Urothelium cell line (cell line): ENCODE results near the gene CKM.
A peak's percentile ranks its signal among the peaks of the same experiment; 100 is the strongest.

Source experiments
- DNase-seq: peaks from one replicate; pipeline ENCODE4 v3.0.0; 2011; ENCODE audit warnings: low spot score, mixed read lengths
- FAIRE-seq: peaks from 2 replicates; lab custom pipeline; 2011; peaks lifted over from hg19 to GRCh38; lab: Jason Lieb, UNC

The CKM gene

GRCh38 chr19:45322744-45323281, at the start of gene CKM:
Gene CKM (minus strand): TSS chr19:45322875. CDS start chr19:45319713, 3,162 bp downstream.
- FAIRE-seq: no peak
- DNase-seq: no peak

- peak; percentile 17 for FAIRE-seq
- DNase-seq: peak; percentile 100
Measured at GRCh38 chr19:45370410-45371204, 47.9 kb upstream of the CKM start, which contains the start of gene ERCC2. Gene ERCC2 (minus strand): TSS chr19:45370573. CDS start chr19:45370540, 33 bp downstream.

GRCh38 chr19:45368737-45369340, 46.2 kb upstream of the CKM start:
- no peak for FAIRE-seq
- no peak for DNase-seq

- FAIRE-seq (no peak), DNase-seq (no peak)
Measured at GRCh38 chr19:45368127-45368526, 45.5 kb upstream of the CKM start.

- FAIRE-seq (peak; percentile 20), DNase-seq (no peak)
Measured at GRCh38 chr19:45364696-45365095, 42.0 kb upstream of the CKM start.

- FAIRE-seq (no peak), DNase-seq (no peak)
Measured at GRCh38 chr19:45363861-45364459, 41.3 kb upstream of the CKM start.

GRCh38 chr19:45362291-45362690, 39.6 kb upstream of the CKM start:
- DNase-seq: no peak
- FAIRE-seq: no peak

- DNase-seq: no peak
- no peak for FAIRE-seq
Measured at GRCh38 chr19:45361608-45362007, 38.9 kb upstream of the CKM start.

- FAIRE-seq (no peak), DNase-seq (no peak)
Measured at GRCh38 chr19:45358213-45358792, 35.6 kb upstream of the CKM start.

GRCh38 chr19:45357445-45357783, 34.7 kb upstream of the CKM start:
- FAIRE-seq (no peak), DNase-seq (no peak)

- no peak for FAIRE-seq
- DNase-seq: no peak
Measured at GRCh38 chr19:45356760-45357444, 34.2 kb upstream of the CKM start.

GRCh38 chr19:45355910-45356309, 33.2 kb upstream of the CKM start:
- DNase-seq: no peak
- no peak for FAIRE-seq

- no peak for FAIRE-seq
- no peak for DNase-seq
Measured at GRCh38 chr19:45355402-45355801, 32.7 kb upstream of the CKM start.

- FAIRE-seq (no peak), DNase-seq (no peak)
Measured at GRCh38 chr19:45354241-45354842, 31.7 kb upstream of the CKM start.

- no peak for FAIRE-seq
Measured at GRCh38 chr19:45352914-45353796, 30.5 kb upstream of the CKM start.

GRCh38 chr19:45352471-45352870, 29.8 kb upstream of the CKM start:
- DNase-seq (no peak), FAIRE-seq (peak; percentile 50)

More at GRCh38 chr19:45352914-45353796, 30.5 kb upstream of the CKM start:
- DNase-seq: no peak

- FAIRE-seq: no peak
Measured at GRCh38 chr19:45352062-45352461, 29.4 kb upstream of the CKM start.

GRCh38 chr19:45351401-45351952, 28.8 kb upstream of the CKM start:
- FAIRE-seq (no peak), DNase-seq (no peak)

More at GRCh38 chr19:45352062-45352461, 29.4 kb upstream of the CKM start:
- no peak for DNase-seq

- DNase-seq: no peak
- no peak for FAIRE-seq
Measured at GRCh38 chr19:45350477-45351058, 27.9 kb upstream of the CKM start.
